Neural crest cell (in vitro differentiated cells): ENCODE results near the gene PHEX. TPM values are rescaled to one million over a fixed set of nuclear protein-coding genes. Genes with fewer than 3 reads are reported as not detected.

Source experiments
- DNase-seq: peaks from one replicate; pipeline ENCODE4 v3.0.0; 2021; ENCODE audit warnings: low read depth, mixed read lengths, low spot score
- H3K27ac Mint-ChIP-seq: one replicate; pipeline ENCODE4 v1.8.0; 2021; ENCODE audit warnings: mild to moderate bottlenecking, mixed read lengths; ENCODE audit not compliant: unreplicated experiment
- H3K27me3 Mint-ChIP-seq: 2 replicates; pipeline ENCODE4 v1.8.0; 2021; ENCODE audit warnings: low read depth, mild to moderate bottlenecking, mixed read lengths
- H3K36me3 Mint-ChIP-seq: 2 replicates; pipeline ENCODE4 v1.8.0; 2021; ENCODE audit warnings: low read depth, mild to moderate bottlenecking, mixed read lengths
- H3K4me1 Mint-ChIP-seq: 2 replicates; pipeline ENCODE4 v1.8.0; 2021; ENCODE audit warnings: mixed read lengths
- H3K4me3 Mint-ChIP-seq: one replicate; pipeline ENCODE4 v1.8.0; 2021; ENCODE audit warnings: mild to moderate bottlenecking, mixed read lengths
- H3K9me3 Mint-ChIP-seq: 2 replicates; pipeline ENCODE4 v1.8.0; 2021; ENCODE audit warnings: mixed read lengths
- total RNA-seq: library from RNA; stranded (reverse); gene quantifications from 2 replicates; pipeline ENCODE4 v1.2.1, GENCODE V29; 2021
- TF ChIP-seq, protein P1 (sequence below): fragments of 200-600 bp; sonication (generic); conservative IDR thresholded peaks from 2 replicates; pipeline ENCODE4 v1.5.0; 2021; ENCODE audit warnings: antibody characterized with exemption, mild to moderate bottlenecking

Gene PHEX
- total RNA-seq, 1 donor from 2014 or later, result 0.47 TPM

DNA sequence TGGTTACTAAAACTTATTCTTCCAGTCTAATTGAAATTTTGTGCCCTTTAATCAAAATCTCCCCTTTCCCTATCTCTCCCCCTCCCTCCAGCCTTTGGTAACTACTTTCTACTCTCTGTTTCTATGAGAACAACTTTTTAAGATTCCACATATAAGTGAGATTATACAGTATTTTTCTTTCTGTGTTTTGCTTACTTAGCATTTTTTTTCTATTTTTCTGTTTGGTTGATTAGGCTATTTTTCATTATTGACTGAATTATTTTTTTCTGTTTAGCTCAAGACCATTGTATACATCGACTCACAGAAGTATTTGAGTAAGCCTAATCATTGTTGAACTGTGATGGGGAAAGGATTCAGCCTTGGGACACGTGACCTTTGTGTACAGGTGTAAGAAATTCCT, 116.4 kb downstream of the PHEX start:
- no peaks in the 10 kb centered on the region for H3K4me1 Mint-ChIP-seq

DNA sequence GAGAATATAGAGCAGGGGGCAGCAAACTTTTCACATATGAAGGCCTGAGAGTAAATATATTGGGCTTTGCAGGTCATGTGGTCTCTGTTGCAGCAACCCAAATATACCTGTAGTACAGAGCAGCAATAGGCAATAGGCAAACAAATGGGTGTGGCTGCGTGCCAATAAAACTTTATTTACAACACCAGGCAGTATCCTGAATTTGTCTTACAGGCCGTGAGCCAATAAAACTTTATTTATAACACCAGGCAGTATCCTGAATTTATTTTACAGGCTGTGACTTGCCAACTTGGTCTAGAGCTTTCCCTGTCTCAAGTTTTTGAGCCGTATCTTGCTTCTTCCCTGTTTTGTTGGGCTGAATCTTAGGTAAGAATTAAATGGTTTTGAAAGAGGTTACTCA, 118.2 kb downstream of the PHEX start:
- Mint-ChIP-seq H3K27ac (no peak overlapping the region), H3K4me3 (no peak overlapping the region), H3K9me3 (peaks cover 3% of the 10 kb centered on the region), H3K4me1 (no peaks in the 10 kb centered on the region), H3K36me3 (no peaks in the 10 kb centered on the region), H3K27me3 (no peaks in the 10 kb centered on the region)
- DNase-seq, result no peak
- TF ChIP-seq, protein P1, sequence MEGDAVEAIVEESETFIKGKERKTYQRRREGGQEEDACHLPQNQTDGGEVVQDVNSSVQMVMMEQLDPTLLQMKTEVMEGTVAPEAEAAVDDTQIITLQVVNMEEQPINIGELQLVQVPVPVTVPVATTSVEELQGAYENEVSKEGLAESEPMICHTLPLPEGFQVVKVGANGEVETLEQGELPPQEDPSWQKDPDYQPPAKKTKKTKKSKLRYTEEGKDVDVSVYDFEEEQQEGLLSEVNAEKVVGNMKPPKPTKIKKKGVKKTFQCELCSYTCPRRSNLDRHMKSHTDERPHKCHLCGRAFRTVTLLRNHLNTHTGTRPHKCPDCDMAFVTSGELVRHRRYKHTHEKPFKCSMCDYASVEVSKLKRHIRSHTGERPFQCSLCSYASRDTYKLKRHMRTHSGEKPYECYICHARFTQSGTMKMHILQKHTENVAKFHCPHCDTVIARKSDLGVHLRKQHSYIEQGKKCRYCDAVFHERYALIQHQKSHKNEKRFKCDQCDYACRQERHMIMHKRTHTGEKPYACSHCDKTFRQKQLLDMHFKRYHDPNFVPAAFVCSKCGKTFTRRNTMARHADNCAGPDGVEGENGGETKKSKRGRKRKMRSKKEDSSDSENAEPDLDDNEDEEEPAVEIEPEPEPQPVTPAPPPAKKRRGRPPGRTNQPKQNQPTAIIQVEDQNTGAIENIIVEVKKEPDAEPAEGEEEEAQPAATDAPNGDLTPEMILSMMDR, result no peak

More for the DNA sequence above, 116.4 kb downstream of the PHEX start:
- TF ChIP-seq, protein P1, result no peak
- Mint-ChIP-seq H3K9me3 (peaks cover 3% of the 10 kb centered on the region), H3K27ac (no peak overlapping the region), H3K36me3 (no peaks in the 10 kb centered on the region), H3K27me3 (no peaks in the 10 kb centered on the region), H3K4me3 (no peak overlapping the region)
- DNase-seq, result no peak

- no peaks in the 10 kb centered on the region for H3K27me3 Mint-ChIP-seq
- H3K9me3 Mint-ChIP-seq, result no peaks in the 10 kb centered on the region
- H3K4me1 Mint-ChIP-seq, result peaks cover 6% of the 10 kb centered on the region
- TF ChIP-seq, protein P1, result no peak
- H3K4me3 Mint-ChIP-seq, result no peak overlapping the region
- no peaks in the 10 kb centered on the region for H3K36me3 Mint-ChIP-seq
- DNase-seq, result no peak
- H3K27ac Mint-ChIP-seq, result no peak overlapping the region
Observed at GRCh38 chrX:22155126-22155525, 123.0 kb downstream of the PHEX start.

DNA sequence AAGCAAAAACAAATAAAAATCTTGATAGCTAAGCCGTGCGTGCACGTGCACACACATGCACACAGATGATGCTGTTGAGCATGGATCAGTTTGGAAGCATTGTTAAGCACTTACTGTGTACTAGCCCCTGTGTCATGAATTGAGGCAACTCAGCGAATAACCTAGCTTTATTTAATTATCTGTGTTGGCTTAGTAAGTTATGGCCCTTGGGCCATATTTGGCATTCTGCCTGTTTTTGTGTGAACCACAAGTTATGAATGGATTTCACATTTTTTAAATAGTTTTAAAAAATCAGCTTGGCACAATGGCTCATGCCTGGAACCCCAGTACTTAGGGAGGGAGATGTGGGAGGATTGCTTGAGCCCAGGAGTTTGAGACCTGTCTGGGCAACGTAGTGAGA, 126.9 kb downstream of the PHEX start:
- peaks cover 6% of the 10 kb centered on the region for H3K4me1 Mint-ChIP-seq
- H3K36me3 Mint-ChIP-seq, result no peaks in the 10 kb centered on the region
- H3K9me3 Mint-ChIP-seq, result no peaks in the 10 kb centered on the region
- TF ChIP-seq, protein P1, result no peak
- H3K27me3 Mint-ChIP-seq, result no peaks in the 10 kb centered on the region
- no peak overlapping the region for H3K4me3 Mint-ChIP-seq
- H3K27ac Mint-ChIP-seq, result no peak overlapping the region
- DNase-seq, result no peak

GRCh38 chrX:22163326-22163725, 131.2 kb downstream of the PHEX start:
- DNase-seq, result no peak
- H3K27me3 Mint-ChIP-seq, result no peaks in the 10 kb centered on the region
- no peak overlapping the region for H3K4me3 Mint-ChIP-seq
- H3K9me3 Mint-ChIP-seq, result no peaks in the 10 kb centered on the region
- TF ChIP-seq, protein P1, result no peak
- peaks cover 4% of the 10 kb centered on the region for H3K4me1 Mint-ChIP-seq
- no peak overlapping the region for H3K27ac Mint-ChIP-seq
- H3K36me3 Mint-ChIP-seq, result no peaks in the 10 kb centered on the region
